K562 (cell line): ENCODE results near the gene ITGA3. TPM values are rescaled to one million over a fixed set of nuclear protein-coding genes. Genes with fewer than 3 reads are reported as not detected.

Experiments used
- ATAC-seq: fragments of 200-7000 bp; cut with Tn5 transposase; 3 replicates; pipeline ENCODE4 v1.9.1; 2020; ENCODE audit warnings: moderate library complexity
- BruUV-seq: library from RNA; stranded (reverse); fragments of 400-500 nt; replicated peaks from 2 replicates; lab custom pipeline; 2021; lab: Mats Ljungman, UMichigan
- CTCF ChIA-PET: fragments of 300-600 bp; formaldehyde crosslinking; extraction: SDS; loops from one replicate; lab custom pipeline; 2021; ENCODE audit warnings: low intra/inter-chr PET ratio; lab: Yijun Ruan, JAX
- POLR2A ChIA-PET: fragments of 300-600, 350-650 bp; sonication (Branson Sonifier 250); formaldehyde crosslinking; extraction: SDS; loops from one replicate; lab custom pipeline; 2021; ENCODE audit warnings: antibody characterized with exemption, inconsistent platforms; lab: Yijun Ruan, JAX
- DNase-seq, 4 experiments: peaks; one replicate each; pipeline versions ENCODE4 v3.0.0 to v3.0.0-alpha.2; 2011 to 2018; ENCODE audit warnings: low spot score in 3 of 4, mixed read lengths in 3 of 4; ENCODE audit errors: extremely low read depth in 1 of 4
- FAIRE-seq: peaks from 2 replicates; lab custom pipeline; 2011; peaks lifted over from hg19 to GRCh38; lab: Jason Lieb, UNC
- H2AFZ ChIP-seq: 2 replicates; pipeline ENCODE4 v1.6.0; 2011; ENCODE audit warnings: low read depth, low read length, control low read depth, inconsistent platforms
- H3K27ac ChIP-seq: fragments of 200-600 bp; 3 replicates; pipeline ENCODE4 v1.8.0; 2011; ENCODE audit warnings: low read depth, mild to moderate bottlenecking, control low read depth, inconsistent platforms, low read length, moderate library complexity, mixed read lengths; ENCODE audit errors: extremely low read depth
- H3K27me3 ChIP-seq, 2 experiments: fragments of 300-600 bp in 1 of 2; 2 replicates in 1 of 2; 3 replicates in 1 of 2; pipeline versions ENCODE4 v1.6.0 to v1.8.0; 2011; ENCODE audit warnings: inconsistent platforms in 2 of 2, low read length in 2 of 2, mild to moderate bottlenecking in 1 of 2, mixed read lengths in 1 of 2, moderate library complexity in 1 of 2; ENCODE audit not compliant: control insufficient read depth in 2 of 2, insufficient read depth in 2 of 2
- H3K36me3 ChIP-seq: fragments of 300-600 bp; 3 replicates; pipeline ENCODE4 v1.8.0; 2011; ENCODE audit warnings: mild to moderate bottlenecking, low read length, inconsistent platforms; ENCODE audit not compliant: control insufficient read depth, insufficient read depth
- H3K4me1 ChIP-seq, 2 experiments: fragments of 200-600 bp in 1 of 2; replicated peaks in 1 of 2; 2 replicates in 1 of 2; 3 replicates in 1 of 2; pipeline versions ENCODE4 v1.5.1 to v1.8.0; 2011; ENCODE audit warnings: inconsistent platforms in 2 of 2, low read length in 2 of 2, mild to moderate bottlenecking in 1 of 2, mixed read lengths in 1 of 2, moderate library complexity in 1 of 2; ENCODE audit not compliant: control insufficient read depth in 2 of 2, insufficient read depth in 2 of 2
- H3K4me2 ChIP-seq: 2 replicates; pipeline ENCODE4 v1.6.1; 2011; ENCODE audit warnings: low read length, control low read depth, inconsistent platforms, mixed read lengths; ENCODE audit not compliant: insufficient read depth
- H3K4me3 ChIP-seq: fragments of 200-600 bp; sonication (generic), shearing (Covaris generic); 2 replicates; pipeline ENCODE4 v1.5.1; 2016; ENCODE audit warnings: control low read depth, inconsistent platforms
- H3K79me2 ChIP-seq: fragments of 200-600 bp; 3 replicates; pipeline ENCODE4 v1.8.0; 2011; ENCODE audit warnings: low read length, inconsistent platforms; ENCODE audit not compliant: control insufficient read depth, insufficient read depth
- H3K9ac ChIP-seq, 2 experiments: 2 replicates each; pipeline versions ENCODE4 v1.6.0 to v1.6.1; 2011; ENCODE audit warnings: low read depth in 2 of 2, low read length in 2 of 2, control low read depth in 1 of 2, inconsistent platforms in 1 of 2, mild to moderate bottlenecking in 1 of 2, mixed read lengths in 1 of 2; ENCODE audit not compliant: insufficient read depth in 1 of 2
- H3K9me1 ChIP-seq: one replicate; pipeline ENCODE4 v1.6.0; 2011; ENCODE audit warnings: inconsistent platforms, mild to moderate bottlenecking, low read length, moderate library complexity; ENCODE audit not compliant: control insufficient read depth, insufficient read depth
- H3K9me3 ChIP-seq: replicated peaks from 2 replicates; pipeline ENCODE4 v1.5.1; 2011; ENCODE audit warnings: low read depth, low read length, inconsistent platforms; ENCODE audit not compliant: control insufficient read depth, insufficient read depth
- H4K20me1 ChIP-seq: replicated peaks from 2 replicates; pipeline ENCODE4 v1.6.1; 2011; ENCODE audit warnings: low read length, inconsistent platforms, mixed read lengths; ENCODE audit not compliant: control insufficient read depth, insufficient read depth
- ARHGAP35 ChIP-seq: fragments of 450-650 bp; IDR thresholded peaks from 2 replicates; pipeline ENCODE4 v1.6.1; 2018; ENCODE audit not compliant: partially characterized antibody
- CHD4 ChIP-seq: fragments of 200-600 bp; sonication (generic); IDR thresholded peaks from 3 replicates; pipeline ENCODE4 v1.6.1; 2012; ENCODE audit warnings: low read depth, mild to moderate bottlenecking, mixed read lengths, low read length, inconsistent platforms; ENCODE audit not compliant: insufficient read depth, insufficient replicate concordance, poor library complexity, severe bottlenecking
- CXXC5 ChIP-seq: fragments of 250-450 bp; sonication (Bioruptor Pico); IDR thresholded peaks from 2 replicates; pipeline ENCODE4 v1.8.0; 2022; ENCODE audit warnings: inconsistent platforms, mild to moderate bottlenecking, moderate library complexity
- KDM5B ChIP-seq: fragments of 200-600 bp; sonication (generic); IDR thresholded peaks from 2 replicates; pipeline ENCODE4 v1.6.1; 2012; ENCODE audit warnings: low read depth, mild to moderate bottlenecking, moderate library complexity, low read length, control low read depth, inconsistent platforms; ENCODE audit not compliant: insufficient replicate concordance
- MAX ChIP-seq: sonication (generic); formaldehyde crosslinking; IDR thresholded peaks from 2 replicates; pipeline ENCODE4 v1.9.0; 2022; ENCODE audit warnings: mild to moderate bottlenecking, missing genetic modification reagents
- MTA3 ChIP-seq: fragments of 450-650 bp; formaldehyde crosslinking; IDR thresholded peaks from 2 replicates; pipeline ENCODE4 v1.6.1; 2017; ENCODE audit warnings: mild to moderate bottlenecking, borderline replicate concordance
- PCBP1 ChIP-seq: fragments of 200-400 bp; formaldehyde crosslinking; IDR thresholded peaks from 2 replicates; pipeline ENCODE4 v1.6.1; 2018; ENCODE audit warnings: mild to moderate bottlenecking, low read depth, low read length; ENCODE audit not compliant: poor library complexity, severe bottlenecking
- PHB2 ChIP-seq: fragments of 450-650 bp; IDR thresholded peaks from 2 replicates; pipeline ENCODE4 v1.6.1; 2017; ENCODE audit warnings: low read depth
- POLR2A ChIP-seq: fragments of 450-650 bp; conservative IDR thresholded peaks from 2 replicates; pipeline ENCODE4 v1.6.1; 2016
- SAFB ChIP-seq: fragments of 200-400 bp; formaldehyde crosslinking; IDR thresholded peaks from 2 replicates; pipeline ENCODE4 v1.6.1; 2017; ENCODE audit warnings: low read depth, low read length, borderline replicate concordance
- ZBTB7A ChIP-seq: IDR thresholded peaks from 2 replicates; pipeline ENCODE4 v1.6.1; 2011; ENCODE audit warnings: low read depth, mild to moderate bottlenecking, low read length, moderate library complexity, borderline replicate concordance; ENCODE audit not compliant: control insufficient read depth
- ZC3H8 ChIP-seq: fragments of 450-650 bp; IDR thresholded peaks from 2 replicates; pipeline ENCODE4 v1.6.1; 2017
- ZFPM2 ChIP-seq: fragments of 250-450 bp; sonication (Bioruptor Pico); IDR thresholded peaks from 2 replicates; pipeline ENCODE4 v1.5.1; 2022; ENCODE audit warnings: mild to moderate bottlenecking
- WGBS: fragments of 100-300 bp; shearing (Covaris generic); methylation state at CpG from one replicate; pipeline ENCODE4 v1.1.6; 2016; ENCODE audit warnings: low coverage, mixed read lengths; ENCODE audit not compliant: insufficient coverage; ENCODE audit errors: missing lambda C conversion rate; 5-methylcytosine and 5-hydroxymethylcytosine counted together
- in situ Hi-C: fragments of 300-500 bp; cut with MboI; formaldehyde crosslinking; loops from 4 replicates; pipeline ENCODE4 v1.15.0; 2018; ENCODE audit warnings: inconsistent platforms, mixed read lengths
- intact Hi-C: fragments of 100-400 bp; cut with micrococcal nuclease; formaldehyde crosslinking; loops from 2 replicates; pipeline ENCODE4 v1.14.2; 2022
- polyA plus RNA-seq, 8 experiments: library from polyadenylated mRNA; depleted of rRNA in 4 of 8; stranded (reverse) in 5 of 8; unstranded in 3 of 8; fragments of >200 nt; fragmentation: Nextera tagmentation in 2 of 8; fragmentation: Illumina TruSeq in 1 of 8; extraction: Ambion mirVana in 2 of 8; extraction: Trizol in 1 of 8; gene quantifications; 2 replicates each; pipeline versions ENCODE4 v1.2.1 to v1.2.3, GENCODE V29; 2011 to 2014; ENCODE audit warnings: inconsistent platforms in 1 of 8, missing spikeins in 1 of 8
- total RNA-seq, 7 experiments: library from RNA; depleted of rRNA in 6 of 7; stranded (reverse); fragments of >200 nt in 6 of 7; fragmentation: Illumina TruSeq in 2 of 7; extraction: Trizol in 2 of 7; gene quantifications; 2 replicates each; pipeline versions ENCODE4 v1.2.1 to v1.2.3, GENCODE V29; 2011 to 2021; ENCODE audit warnings: low replicate concordance in 1 of 7
- TF ChIP-seq, protein P1 (sequence below), 2 experiments: IDR thresholded peaks; 2 replicates each; pipeline ENCODE4 v1.6.1; 2011; ENCODE audit warnings: borderline replicate concordance in 1 of 2, control low read depth in 1 of 2, low read depth in 1 of 2, low read length in 1 of 2, mild to moderate bottlenecking in 1 of 2, mixed read lengths in 1 of 2, moderate library complexity in 1 of 2; ENCODE audit not compliant: insufficient read depth in 1 of 2, insufficient read length in 1 of 2, poor library complexity in 1 of 2, severe bottlenecking in 1 of 2; ENCODE audit errors: extremely low read depth in 1 of 2
- TF ChIP-seq, protein P2 (sequence below): fragments of 250-450 bp; sonication (Bioruptor Pico); IDR thresholded peaks from 2 replicates; pipeline ENCODE4 v1.9.0; 2021; ENCODE audit warnings: mild to moderate bottlenecking, inconsistent platforms

ITGA3 gene
- total and polyA plus RNA-seq, 9 of the 15 experiments (the other 6 are each of a cell fraction or from before 2014, with no cell fraction given), result 0.03 to 0.75 (median 0.14) TPM; not detected in 2

DNA sequence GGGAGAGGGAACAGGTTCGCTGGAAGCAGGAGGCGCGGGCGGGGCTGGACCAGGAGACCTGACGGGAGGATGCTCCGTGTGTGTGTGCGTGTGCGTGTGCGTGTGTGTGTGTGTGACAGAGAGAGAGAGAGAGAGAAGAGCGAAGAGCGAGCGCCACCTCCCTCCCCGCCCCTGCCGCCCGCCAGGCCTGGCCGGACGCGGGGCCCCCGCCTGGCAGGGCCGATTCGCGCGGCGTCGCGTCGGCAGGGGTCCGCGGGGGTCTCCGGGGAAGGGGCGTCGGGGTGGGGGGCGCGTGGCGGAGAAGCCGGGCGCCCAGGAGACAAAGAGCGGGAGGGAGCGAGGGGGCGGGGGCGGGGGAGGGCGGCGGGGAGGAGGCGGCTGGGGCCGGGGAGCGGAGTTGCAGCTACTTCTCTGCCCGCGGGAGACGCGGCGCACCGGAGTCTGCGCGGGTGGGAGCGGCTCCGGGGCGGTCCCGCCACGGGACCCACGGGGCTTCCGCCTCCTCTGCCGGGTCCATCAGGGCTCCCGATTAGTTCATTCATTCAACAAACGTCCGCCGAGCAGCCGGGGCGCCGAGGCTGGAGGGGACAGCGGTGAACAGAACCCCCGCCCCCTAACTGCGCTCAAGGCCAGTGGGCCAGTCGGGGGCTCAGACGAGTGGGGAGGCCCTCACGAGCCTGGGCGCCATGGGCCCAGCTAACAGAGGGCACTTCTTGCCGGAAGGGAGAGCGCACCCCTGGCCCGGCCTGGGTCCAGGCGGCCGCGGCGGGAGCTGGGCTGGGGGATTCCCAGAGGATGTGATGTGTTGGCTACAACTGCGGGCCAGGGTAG lies 74.0 kb downstream of the ITGA3 start, which contains the start of gene SAMD14:
Gene SAMD14, minus strand, starts transcription at position 433 of the 831 bp plus-strand sequence. CDS start 5,201 bp downstream, outside the sequence.
- intact Hi-C loops, result no loop called here
- CTCF ChIA-PET, result no interaction called here
- BruUV-seq, result no TSS peak
- POLR2A ChIA-PET, result interaction anchor here (0.7 to 1.6 kb wide), 3 partner anchors 10 to 952 kb away, joined by 3 to 6 read pairs (median 3); no protein-coding TSS in a partner anchor
- Histone ChIP-seq H2AFZ (peak within 1 kb of the TSS; percentile 55; the same call in 1 of the 2 replicates), H3K9me1 (no peaks in the 10 kb centered on the region), H3K9ac (peak within 1 kb of the TSS in 1 of 2 experiments; percentile 70; a peak in 2 of 4 replicates), H3K79me2 (no peaks in the 10 kb centered on the region), H3K27me3 (peaks cover 2 to 15% of the 10 kb centered on the region in 2 experiments; a peak in 3 of 5 replicates), H3K4me2 (no peak within 1 kb of the TSS; the same call in 1 of the 2 replicates), H3K4me1 (peaks cover 8 to 29% of the 10 kb centered on the region in 2 experiments), H3K27ac (no peak within 1 kb of the TSS), H3K9me3 (peaks cover 4% of the 10 kb centered on the region; the same call in 1 of the 2 replicates), H4K20me1 (peaks cover 10% of the 10 kb centered on the region; the same call in 1 of the 2 replicates), H3K4me3 (no peak within 1 kb of the TSS; the same call in 1 of the 2 replicates), H3K36me3 (peaks cover 8% of the 10 kb centered on the region; the same call in 1 of the 3 replicates)
- ATAC-seq (peak; percentile 49; the same call in 2 of the 3 replicates), DNase-seq (peak; percentile 28 to 82 (median 72)), FAIRE-seq (no peak)
- in situ Hi-C loops, result no loop called here
- 34% methylated on average over 17 of the region's 84 CpGs for WGBS
- TF ChIP-seq SAFB, result peak; percentile 66; the same call in 1 of the 2 replicates
- no peak for TF ChIP-seq ZC3H8
- TF ChIP-seq KDM5B, result no peak
- no peak for TF ChIP-seq MTA3
- 0 out of 2 replicates have a peak, but pooled peaks have one; percentile 29 for TF ChIP-seq CXXC5 (CRISPR knock-in tag)
- TF ChIP-seq ZFPM2 (CRISPR knock-in tag), result no peak
- TF ChIP-seq ZBTB7A, result peak; percentile 44; the same call in 1 of the 2 replicates
- no peak for TF ChIP-seq CHD4
- no peak for TF ChIP-seq POLR2A
- TF ChIP-seq MAX (CRISPR knock-in tag), result no peak
- TF ChIP-seq PCBP1, result peak; percentile 45
- no peak for TF ChIP-seq PHB2
- TF ChIP-seq, protein P1, sequence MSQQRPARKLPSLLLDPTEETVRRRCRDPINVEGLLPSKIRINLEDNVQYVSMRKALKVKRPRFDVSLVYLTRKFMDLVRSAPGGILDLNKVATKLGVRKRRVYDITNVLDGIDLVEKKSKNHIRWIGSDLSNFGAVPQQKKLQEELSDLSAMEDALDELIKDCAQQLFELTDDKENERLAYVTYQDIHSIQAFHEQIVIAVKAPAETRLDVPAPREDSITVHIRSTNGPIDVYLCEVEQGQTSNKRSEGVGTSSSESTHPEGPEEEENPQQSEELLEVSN (IDR thresholded peaks at IDR 0.05; ENCODE audit: borderline replicate concordance in 1 of 2, extremely low read depth in 1 of 2, insufficient read depth in 1 of 2, insufficient read length in 1 of 2, low read depth in 1 of 2, low read length in 1 of 2, poor library complexity in 1 of 2, severe bottlenecking in 1 of 2), result peak in 1 of 2 experiments; percentile 8
- no peak for TF ChIP-seq ARHGAP35
- TF ChIP-seq, protein P2, sequence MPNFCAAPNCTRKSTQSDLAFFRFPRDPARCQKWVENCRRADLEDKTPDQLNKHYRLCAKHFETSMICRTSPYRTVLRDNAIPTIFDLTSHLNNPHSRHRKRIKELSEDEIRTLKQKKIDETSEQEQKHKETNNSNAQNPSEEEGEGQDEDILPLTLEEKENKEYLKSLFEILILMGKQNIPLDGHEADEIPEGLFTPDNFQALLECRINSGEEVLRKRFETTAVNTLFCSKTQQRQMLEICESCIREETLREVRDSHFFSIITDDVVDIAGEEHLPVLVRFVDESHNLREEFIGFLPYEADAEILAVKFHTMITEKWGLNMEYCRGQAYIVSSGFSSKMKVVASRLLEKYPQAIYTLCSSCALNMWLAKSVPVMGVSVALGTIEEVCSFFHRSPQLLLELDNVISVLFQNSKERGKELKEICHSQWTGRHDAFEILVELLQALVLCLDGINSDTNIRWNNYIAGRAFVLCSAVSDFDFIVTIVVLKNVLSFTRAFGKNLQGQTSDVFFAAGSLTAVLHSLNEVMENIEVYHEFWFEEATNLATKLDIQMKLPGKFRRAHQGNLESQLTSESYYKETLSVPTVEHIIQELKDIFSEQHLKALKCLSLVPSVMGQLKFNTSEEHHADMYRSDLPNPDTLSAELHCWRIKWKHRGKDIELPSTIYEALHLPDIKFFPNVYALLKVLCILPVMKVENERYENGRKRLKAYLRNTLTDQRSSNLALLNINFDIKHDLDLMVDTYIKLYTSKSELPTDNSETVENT (CRISPR knock-in tag), result no peak
